HFF-Myc (cell line): Measurements from ENCODE around the gene NELL1.

Experiments
- DNase-seq: peaks from one replicate; pipeline ENCODE4 v3.0.0-alpha.2; 2011; ENCODE audit warnings: low read depth; ENCODE audit errors: extremely low read depth
- H3K4me3 ChIP-seq: replicated peaks from 2 replicates; pipeline ENCODE4 v1.5.1; 2011; ENCODE audit warnings: low read depth, mild to moderate bottlenecking, control low read depth, low read length
- CTCF ChIP-seq: IDR thresholded peaks from 2 replicates; pipeline ENCODE4 v1.5.1; 2012; ENCODE audit warnings: mild to moderate bottlenecking, low read depth, low read length, control low read depth; ENCODE audit errors: missing control alignments

Gene NELL1

GRCh38 chr11:21446939-21447590 is 777.7 kb downstream of the NELL1 start:
- DNase-seq: no peak
- H3K4me3 ChIP-seq: no peak overlapping the region
- TF ChIP-seq CTCF: no peak

GRCh38 chr11:21447871-21448270 is 778.5 kb downstream of the NELL1 start:
- H3K4me3 ChIP-seq: no peak overlapping the region
- DNase-seq: no peak
- TF ChIP-seq CTCF: no peak

GRCh38 chr11:21456186-21456585 is 786.8 kb downstream of the NELL1 start:
- H3K4me3 ChIP-seq: no peak overlapping the region
- DNase-seq: no peak
- no peak for TF ChIP-seq CTCF

GRCh38 chr11:21460082-21460481 is 790.7 kb downstream of the NELL1 start:
- no peak overlapping the region for H3K4me3 ChIP-seq
- no peak for DNase-seq
- no peak for TF ChIP-seq CTCF

GRCh38 chr11:21461701-21462100 is 792.3 kb downstream of the NELL1 start:
- H3K4me3 ChIP-seq: no peak overlapping the region
- TF ChIP-seq CTCF: no peak
- no peak for DNase-seq

GRCh38 chr11:21464601-21465193 is 795.3 kb downstream of the NELL1 start:
- H3K4me3 ChIP-seq: no peak overlapping the region
- TF ChIP-seq CTCF: no peak
- DNase-seq: no peak
